Peyer's patch (tissue), 4 donors: Measurements from ENCODE around the gene BSN.

Experiments used
- POLR2A ChIP-seq, 2 donors: fragments of 450-650 bp; IDR thresholded peaks; one replicate each; pipeline ENCODE4 v1.5.1; 2017; ENCODE audit warnings: antibody characterized with exemption in 2 of 2, mild to moderate bottlenecking in 2 of 2, moderate library complexity in 2 of 2
- TF ChIP-seq, protein P1 (sequence below), 6 experiments: fragments of 450-650 bp in 4 of 6; fragments of 200-600 bp in 2 of 6; sonication (generic) in 1 of 6; IDR thresholded peaks; one replicate each; pipeline ENCODE4 v1.5.1; 2017 to 2019; ENCODE audit warnings: antibody characterized with exemption in 6 of 6, mild to moderate bottlenecking in 3 of 6, moderate library complexity in 1 of 6

DNA sequence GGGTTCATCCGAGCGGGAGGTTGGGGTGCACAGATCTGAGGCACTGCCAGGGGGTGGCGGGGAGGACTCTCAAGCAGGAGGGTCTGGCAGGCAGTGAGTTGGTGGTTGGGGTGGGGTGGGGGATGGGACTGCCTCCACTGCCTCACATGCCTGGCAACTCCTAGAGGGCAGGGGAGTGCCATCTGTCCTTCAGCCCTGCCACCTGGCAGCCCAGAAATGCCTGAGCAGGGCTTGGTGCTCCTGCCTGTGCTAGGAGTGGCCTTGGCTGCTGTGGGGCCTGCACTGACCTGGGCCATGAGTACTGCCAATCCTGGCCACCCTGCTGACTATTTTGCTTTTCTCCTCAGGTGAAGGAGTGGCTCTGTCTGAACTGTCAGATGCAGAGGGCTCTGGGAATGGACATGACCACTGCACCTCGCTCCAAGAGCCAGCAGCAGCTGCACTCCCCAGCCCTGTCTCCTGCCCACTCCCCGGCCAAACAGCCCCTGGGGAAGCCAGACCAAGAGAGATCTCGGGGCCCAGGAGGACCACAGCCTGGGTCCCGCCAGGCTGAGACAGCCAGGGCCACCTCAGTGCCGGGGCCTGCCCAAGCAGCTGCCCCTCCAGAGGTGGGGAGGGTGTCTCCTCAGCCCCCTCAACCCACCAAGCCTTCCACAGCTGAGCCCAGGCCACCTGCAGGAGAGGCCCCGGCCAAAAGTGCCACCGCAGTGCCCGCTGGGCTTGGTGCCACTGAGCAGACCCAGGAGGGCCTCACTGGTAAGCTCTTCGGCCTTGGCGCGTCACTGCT is 87.8 kb downstream of the BSN start:
- TF ChIP-seq, protein P1, sequence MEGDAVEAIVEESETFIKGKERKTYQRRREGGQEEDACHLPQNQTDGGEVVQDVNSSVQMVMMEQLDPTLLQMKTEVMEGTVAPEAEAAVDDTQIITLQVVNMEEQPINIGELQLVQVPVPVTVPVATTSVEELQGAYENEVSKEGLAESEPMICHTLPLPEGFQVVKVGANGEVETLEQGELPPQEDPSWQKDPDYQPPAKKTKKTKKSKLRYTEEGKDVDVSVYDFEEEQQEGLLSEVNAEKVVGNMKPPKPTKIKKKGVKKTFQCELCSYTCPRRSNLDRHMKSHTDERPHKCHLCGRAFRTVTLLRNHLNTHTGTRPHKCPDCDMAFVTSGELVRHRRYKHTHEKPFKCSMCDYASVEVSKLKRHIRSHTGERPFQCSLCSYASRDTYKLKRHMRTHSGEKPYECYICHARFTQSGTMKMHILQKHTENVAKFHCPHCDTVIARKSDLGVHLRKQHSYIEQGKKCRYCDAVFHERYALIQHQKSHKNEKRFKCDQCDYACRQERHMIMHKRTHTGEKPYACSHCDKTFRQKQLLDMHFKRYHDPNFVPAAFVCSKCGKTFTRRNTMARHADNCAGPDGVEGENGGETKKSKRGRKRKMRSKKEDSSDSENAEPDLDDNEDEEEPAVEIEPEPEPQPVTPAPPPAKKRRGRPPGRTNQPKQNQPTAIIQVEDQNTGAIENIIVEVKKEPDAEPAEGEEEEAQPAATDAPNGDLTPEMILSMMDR (IDR thresholded peaks at IDR 0.05), result no peak
- TF ChIP-seq POLR2A (IDR thresholded peaks at IDR 0.05), result no peak
